Effector CD4-positive, alpha-beta T cell (primary cell): ENCODE data around the gene PROB1.
"Not testable (repeated sequence)": the region's sequence is repeated elsewhere in the genome, so short reads cannot be mapped to it uniquely, and the experiment has no call there.

Experiments
- DNase-seq: peaks from one replicate; pipeline ENCODE4 v3.0.0-alpha.2; 2020

Gene PROB1

DNA sequence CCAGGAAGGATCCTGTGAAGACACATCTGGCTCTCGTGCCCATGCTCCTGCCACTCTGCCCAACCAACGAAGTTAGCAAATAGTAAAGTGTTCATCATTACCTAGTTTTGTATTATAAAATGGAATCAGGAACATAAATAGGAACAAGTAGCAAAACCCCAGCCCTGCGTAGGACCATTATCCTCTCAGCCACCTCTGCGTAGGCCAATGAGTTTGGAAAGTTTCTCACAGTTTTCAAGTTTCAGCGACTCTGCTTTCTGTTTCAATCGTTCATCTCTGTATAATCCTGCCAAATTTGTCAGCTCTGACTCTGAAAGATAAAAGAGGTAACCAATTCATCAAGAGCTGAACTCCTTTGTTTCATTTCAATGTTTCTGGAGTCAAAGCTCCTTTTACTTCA, 19.1 kb upstream of the PROB1 start:
- no peak for DNase-seq

DNA sequence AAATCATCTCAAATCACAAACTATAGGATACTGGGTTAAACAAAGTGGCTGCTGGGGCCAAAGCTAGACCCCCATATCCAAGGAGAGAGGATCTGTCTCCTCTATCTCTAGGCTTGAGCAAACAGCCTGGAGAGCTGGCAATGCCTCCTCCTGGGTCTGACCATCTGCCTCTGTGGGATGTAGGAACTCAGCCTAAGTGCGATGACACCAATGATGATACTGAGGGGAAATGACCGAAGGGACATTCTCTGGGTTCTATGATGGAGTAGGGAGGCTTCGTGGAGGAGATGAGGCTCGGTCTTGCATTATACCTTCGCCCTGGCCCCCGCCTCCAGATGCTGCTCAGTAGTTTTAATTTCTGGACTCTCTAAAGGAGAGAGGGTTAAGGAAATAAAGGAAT, 18.2 kb upstream of the PROB1 start:
- no peak for DNase-seq

GRCh38 chr5:139410993-139411828, 16.3 kb upstream of the PROB1 start:
- no peak for DNase-seq

DNA sequence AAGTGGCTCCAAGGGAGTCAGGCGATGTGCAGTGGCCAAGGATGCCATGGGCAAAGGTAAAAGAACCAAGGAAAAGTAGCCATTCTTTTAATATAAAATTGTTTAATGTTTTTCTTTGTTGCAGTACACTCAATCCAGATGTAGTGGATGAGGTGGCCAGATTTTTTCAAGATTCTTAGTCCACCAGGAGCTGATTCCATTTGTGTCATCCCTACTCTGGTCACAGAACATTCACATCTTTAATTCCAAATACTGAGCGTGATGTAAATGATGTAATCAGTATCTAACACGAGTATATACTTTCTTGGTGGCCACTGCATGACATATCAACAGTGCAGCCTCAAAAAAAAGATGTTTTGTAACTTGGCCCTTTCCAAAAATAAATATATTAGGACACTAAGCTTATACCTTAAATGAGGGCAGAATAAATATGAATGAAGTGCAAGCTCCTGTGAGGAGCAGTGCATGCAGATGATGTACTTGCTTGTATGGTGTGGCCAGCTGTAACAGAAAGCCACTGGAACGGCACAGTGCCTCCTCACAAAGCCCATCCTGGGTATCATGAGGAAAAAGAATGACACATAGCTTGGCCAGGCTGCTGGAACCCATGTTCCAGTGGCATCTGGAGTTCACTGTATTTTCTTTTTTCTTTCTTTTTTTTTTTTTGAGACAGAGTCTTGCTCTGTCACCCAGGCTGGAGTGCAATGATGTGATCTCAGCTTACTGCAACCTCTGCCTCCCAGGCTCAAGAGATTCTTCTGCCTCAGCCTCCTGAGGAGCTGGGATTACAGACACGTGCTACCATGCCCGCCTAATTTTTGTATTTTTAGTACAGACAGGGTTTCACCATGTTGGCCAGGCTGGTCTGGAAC, 15.5 kb upstream of the PROB1 start:
- DNase-seq, result no peak

- not testable (repeated sequence) for DNase-seq
These were observed 14.2 kb upstream of the PROB1 start for GRCh38 chr5:139409116-139409515.

GRCh38 chr5:139408191-139408590, 13.3 kb upstream of the PROB1 start:
- no peak for DNase-seq

DNA sequence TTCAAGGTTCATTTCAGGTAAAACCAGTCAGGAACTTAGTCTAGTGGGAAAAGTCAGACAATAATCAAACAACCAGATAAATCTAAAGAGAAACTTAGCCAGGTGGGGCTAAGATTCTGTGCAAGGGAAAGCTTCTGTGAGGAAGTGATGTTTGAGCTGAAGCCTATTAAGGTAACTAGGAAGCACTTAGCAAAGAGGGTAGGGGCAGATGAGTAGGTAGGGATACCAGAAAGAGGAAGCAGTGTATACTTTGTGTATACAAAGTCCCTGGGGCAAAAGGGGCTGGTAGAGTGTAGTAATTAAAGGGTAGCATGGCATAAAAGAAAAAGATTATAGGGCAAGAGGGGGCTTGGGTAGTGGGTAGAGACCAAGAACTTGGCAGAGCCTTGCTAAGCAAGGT, 12.6 kb upstream of the PROB1 start:
- DNase-seq, result no peak

DNA sequence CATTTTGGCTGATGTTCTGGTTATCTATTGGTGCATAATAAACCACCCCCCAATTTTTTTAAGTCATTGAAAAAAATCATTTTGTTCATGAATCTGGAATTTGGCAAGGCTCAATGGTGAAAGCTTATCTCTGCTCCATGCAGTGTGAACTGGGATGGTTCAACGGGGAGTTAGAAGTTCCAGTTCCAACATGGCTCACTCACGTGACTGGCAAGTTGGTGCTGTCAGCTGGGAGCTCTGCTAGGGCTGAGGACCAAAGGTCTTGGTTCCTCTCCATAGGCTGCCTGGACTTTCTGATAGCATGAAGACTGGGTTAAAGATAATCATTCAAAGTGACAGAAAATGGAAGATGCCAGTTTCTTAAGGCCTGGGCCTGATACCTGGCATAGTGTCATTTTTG, 12.1 kb upstream of the PROB1 start:
- DNase-seq, result no peak

GRCh38 chr5:139404484-139404840, 9.6 kb upstream of the PROB1 start:
- no peak for DNase-seq

DNA sequence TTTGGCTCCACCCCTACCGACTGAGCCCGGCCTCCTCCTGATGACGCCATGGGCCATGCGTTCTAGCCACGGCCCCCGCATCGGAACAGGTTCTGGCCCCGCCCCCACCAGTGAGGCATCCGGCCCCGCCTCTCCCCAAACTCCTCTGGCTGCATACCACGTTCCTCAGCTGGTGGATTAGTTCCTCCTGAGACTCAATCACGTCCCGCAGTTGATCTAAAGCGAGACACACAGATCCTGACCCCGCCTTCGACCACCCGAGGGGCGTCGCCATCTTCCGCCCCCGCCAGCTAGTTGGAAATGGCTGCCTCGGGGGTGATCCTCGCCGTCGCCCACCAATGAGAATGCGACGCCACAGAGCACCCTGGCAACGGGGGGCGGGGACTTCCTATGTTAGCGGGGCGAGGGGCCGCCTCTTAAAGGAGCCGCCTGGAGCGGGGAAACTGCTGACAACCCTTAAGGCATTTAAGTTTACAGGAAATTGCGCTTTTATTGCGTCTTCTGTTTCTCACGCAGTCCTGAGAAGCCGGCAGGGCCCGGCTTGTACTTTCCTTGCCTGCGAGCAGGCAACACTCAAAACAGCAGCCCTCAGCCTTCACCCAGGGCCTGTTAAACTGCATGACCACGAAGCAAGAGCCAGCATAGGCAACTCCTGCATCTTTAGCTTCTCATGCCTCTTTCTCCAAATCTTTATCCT, 9.0 kb upstream of the PROB1 start, which contains the start of gene SPATA24:
Gene SPATA24, minus strand, starts transcription at position 303 of the 697 bp plus-strand sequence. Its CDS starts 29 bp downstream, at position 274.
- DNase-seq, result peak; percentile 96

DNA sequence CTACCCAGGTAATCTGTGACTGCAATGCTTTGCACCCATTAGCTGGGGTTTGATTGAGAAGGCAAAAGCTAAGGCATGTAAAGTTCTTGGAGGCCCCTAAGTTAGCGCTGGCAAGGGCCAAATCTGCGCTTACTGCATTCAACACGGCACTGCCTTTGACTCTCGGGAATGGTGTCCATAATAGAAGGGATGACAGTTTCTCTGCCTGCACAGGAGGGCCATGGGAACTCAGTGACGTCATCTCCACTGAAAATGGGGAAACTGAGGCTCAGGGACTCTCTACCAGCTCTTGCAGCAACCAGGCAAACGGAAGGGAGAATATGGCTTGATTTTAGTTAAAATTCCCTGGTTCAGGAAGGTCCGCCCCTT, 8.5 kb upstream of the PROB1 start:
- no peak for DNase-seq

- DNase-seq, result no peak
These were observed 7.8 kb upstream of the PROB1 start for GRCh38 chr5:139402561-139403158.

DNA sequence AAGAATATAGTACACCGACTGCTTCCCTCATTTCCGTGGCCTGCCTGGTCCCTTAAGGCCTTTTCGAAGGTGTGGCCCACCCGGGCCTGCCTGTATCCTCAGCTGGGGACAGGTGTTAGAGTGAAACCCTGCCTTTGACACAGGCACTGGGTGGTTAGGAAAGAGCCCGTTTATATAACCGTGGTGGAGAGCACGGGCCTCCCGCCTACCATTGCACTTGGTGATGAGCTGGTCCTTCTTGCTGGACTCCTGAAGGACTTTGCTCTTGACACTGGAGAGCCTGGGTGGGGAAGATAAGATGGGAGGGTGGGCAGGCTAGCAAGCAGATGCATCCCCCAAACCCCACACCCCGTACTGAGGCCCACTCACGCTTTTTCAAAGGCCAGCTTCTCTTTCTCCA, 6.6 kb upstream of the PROB1 start:
- DNase-seq, result no peak

DNA sequence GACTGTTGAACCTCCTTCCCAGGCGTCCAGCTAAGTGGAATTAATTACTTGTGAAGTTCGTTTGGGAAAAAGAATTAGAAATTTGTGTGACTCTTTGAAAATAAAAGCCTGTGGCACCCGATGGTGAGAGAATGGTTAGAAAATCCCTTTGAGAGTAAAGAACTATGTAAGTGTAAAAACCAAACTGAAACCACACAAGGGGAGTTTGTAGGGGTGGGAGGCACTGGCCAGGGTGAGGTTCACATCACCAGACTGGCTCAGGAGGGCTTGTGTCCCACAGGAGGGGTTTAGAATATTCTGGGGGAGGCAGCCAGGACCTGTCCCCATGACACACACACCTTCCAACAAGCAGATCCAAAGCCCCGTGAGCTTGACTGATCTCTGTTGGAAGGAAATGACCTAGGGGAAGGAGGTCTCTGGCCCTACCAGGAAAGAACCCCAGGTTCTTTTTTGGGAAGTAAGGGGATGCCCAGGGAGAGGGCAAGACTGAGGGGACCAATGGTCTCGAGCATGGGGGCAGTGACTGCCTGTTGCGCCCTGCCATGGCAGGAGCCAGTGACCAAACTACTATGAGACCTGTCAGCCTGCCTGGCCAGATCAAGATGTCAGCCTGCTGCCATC, 4.7 kb upstream of the PROB1 start:
- no peak for DNase-seq

- no peak for DNase-seq
These were observed 3.0 kb upstream of the PROB1 start for GRCh38 chr5:139397921-139398320.

DNA sequence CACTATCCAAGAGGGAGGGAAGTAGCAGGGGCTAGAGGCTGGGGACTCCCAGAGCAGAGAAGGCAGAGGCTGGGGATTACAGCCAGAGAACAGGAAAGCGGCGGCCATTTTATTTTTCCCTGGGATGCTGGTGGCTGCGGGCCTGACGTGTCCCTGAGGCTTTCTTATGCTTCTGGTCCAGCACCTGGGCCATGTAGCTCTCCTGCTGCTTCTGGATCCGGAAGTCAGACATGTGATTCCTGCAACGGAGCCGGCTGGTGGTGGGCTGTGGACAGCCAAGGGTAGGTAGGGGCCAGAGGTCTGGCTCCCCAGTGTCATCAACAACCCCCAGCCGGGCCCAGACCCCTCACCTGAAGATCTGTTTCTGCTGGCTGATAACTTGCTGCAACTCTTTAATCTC, 1.8 kb upstream of the PROB1 start:
- DNase-seq, result no peak

DNA sequence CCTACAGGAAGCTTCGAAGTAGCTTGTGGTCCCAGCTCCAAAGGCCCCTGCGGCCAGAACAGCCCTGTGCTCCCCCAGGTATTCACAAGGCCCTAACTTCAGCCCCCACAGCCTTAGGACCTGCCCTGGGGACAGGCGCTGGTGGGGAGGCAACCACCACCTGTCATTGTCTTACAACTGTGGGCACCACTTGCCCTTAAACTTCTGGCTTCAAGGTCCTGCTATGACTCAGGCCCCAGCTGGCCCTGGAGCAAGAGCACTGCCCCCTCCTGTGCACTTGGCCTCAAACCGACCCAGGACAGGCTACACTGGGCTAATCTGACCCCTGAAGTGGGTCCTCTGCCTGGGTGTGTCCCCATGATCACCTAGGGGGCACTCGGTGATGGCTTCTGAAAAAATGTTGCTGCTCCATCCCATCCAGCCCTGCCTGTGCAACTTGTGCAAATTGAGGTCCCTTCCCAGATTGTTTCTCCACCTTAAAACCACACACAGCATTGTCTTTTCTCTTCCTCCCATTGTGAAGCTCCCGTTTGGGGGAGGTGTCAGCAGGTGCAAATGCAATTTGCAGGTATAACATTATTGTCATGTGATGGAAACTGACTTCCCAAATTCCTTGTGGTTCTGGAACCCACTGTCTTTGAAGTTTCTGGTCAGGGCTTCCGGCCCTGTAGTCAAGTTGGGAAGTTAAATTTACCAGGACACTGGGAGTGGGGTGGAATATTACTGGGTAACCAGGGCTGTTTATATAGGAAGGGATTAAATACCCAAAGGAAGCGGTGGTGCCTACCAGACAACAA, 1.1 kb upstream of the PROB1 start:
- DNase-seq, result no peak

GRCh38 chr5:139394123-139394653, 716 bp downstream of the PROB1 start:
- DNase-seq, result peak; percentile 55

DNA sequence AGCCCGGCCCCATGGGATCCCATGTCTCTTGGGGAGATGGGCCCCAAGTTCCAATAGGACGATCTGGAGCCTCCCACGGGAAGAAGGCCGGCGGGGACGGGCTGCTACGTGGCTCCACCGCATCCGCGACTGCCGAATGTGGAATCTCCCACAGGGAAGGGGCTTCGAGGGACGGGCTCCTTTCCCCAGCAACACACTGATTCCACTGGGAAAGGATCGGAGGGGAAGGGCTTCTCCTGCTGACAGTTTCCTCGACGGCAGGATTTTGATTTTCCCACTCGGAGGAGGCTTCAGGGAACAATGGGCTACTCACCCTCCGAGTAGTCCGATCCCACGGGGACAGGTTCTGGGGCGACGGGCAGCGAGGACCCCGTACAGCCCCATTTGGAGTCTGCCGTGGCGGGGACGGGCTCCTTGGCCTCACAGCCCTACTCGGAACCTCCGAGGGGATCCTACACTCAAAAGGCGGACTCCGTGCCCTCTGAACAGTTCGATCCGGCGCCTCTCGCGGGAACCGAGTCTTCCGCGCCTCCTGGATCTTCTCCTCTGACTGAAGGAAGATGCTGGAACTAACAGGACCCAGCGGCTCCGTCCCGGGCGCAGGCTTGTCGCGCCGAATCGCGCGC, 1.3 kb downstream of the PROB1 start:
- no peak for DNase-seq

GRCh38 chr5:139392678-139393496, 2.0 kb downstream of the PROB1 start:
- peak; percentile 65 for DNase-seq
